Measurements from ENCODE around the gene SLC17A6.

The SLC17A6 gene

GRCh38 chr11:22389526-22390282, 51.5 kb downstream of the SLC17A6 start:
- no peak for DNase-seq (ENCODE audit: low read depth in 1 of 2, low spot score in 1 of 2)

DNA sequence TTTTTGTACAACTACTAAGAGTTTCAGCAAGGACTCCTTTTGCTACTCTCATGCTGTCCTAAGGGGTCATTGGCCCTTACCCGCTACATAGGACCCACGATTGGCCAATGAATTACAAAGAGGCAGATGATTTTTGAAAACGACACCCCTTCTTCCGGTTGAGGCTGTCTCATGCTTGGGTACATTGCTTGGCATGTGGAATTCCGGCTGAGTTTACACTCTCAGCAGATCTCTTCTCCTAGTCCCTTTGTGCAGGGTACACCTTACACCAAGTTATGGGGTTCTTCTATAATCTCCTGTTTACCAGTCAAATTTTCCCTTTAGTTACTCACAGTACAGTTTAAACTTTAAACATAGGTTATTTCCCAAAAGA, 52.1 kb downstream of the SLC17A6 start:
- no peak for DNase-seq (ENCODE audit: low read depth in 1 of 2, low spot score in 1 of 2)

GRCh38 chr11:22392561-22392960, 54.4 kb downstream of the SLC17A6 start:
- DNase-seq (ENCODE audit: low read depth in 1 of 2, low spot score in 1 of 2), result no peak

DNA sequence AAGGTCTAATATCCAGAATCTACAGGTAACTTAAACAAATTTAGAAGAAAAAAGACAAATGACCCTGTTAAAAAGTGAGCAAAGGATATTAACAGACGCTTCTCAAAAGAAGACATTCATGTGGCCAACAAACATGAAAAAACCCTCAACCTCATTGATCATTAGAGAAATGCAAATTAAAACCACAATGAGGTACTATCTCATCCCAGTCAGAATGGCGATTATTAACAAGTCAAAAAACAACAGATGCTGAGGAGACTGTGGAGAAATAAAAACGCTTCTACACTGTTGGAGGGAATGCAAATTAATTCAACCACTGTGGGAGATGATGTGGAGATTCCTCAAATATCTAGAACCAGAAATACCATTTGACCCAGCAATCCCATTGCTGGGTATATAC, 67.2 kb downstream of the SLC17A6 start:
- no peak for DNase-seq (ENCODE audit: low read depth in 1 of 2, low spot score in 1 of 2)

DNA sequence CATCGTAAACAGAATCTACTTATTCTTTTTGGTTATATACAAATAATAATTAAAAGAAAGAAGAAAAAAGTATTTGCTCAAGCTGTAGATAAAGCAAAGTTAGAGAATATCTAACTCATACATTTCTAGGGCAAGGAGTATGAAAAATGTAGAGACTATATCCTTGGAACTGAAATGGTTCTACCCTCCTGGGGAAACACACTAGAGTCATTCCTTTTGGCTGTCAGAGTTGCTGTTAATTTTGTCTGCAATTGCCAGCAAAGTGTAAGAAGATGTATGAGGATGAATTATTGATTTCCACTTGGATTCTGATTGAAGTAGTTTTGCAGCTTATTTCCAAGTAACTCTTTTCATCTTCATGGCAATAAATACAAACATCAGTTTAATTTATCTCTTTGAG, 69.1 kb downstream of the SLC17A6 start:
- DNase-seq (ENCODE audit: low read depth in 1 of 2, low spot score in 1 of 2), result no peak

- no peak for DNase-seq (ENCODE audit: low read depth in 1 of 2, low spot score in 1 of 2)
These were observed 69.7 kb downstream of the SLC17A6 start for GRCh38 chr11:22407921-22408320.

DNA sequence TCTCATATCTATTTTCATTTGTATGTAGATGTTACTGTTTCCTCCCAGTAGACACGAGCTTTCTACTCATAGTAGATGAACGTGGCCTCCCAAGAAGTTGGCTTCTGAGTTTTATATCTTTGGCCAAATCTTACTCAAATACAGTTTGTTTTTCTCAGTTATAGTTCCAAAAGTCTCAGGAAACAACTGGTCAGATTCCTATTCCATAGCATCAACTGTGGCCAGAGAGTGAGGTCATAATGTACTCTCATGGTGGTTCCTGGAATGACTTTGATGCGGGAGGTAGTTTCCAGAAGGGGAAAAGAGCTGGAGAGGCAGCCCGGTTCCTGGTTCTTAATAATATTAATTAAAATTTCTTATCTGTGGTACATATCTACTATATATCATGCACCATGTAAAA, 77.3 kb downstream of the SLC17A6 start:
- DNase-seq (ENCODE audit: low read depth in 1 of 2, low spot score in 1 of 2), result no peak

DNA sequence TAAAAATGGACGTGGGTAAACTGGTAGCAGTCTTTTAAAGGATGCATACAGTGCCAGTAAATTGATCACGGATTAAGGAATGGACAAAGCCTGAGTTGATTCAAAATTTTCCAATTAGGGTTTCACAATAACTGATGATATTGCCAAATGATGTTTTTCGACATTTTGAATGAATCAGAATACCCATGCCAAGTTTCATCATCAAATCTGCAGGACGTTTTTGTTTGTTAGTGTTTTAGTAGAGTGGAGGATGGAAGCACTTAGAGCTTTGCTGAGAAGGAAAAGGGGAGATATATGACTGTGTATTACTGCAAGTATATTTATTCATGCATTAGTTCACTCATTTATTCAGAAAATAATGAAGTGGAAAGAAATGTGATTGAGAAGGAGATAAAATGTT, 78.3 kb downstream of the SLC17A6 start:
- no peak for DNase-seq (ENCODE audit: low read depth in 1 of 2, low spot score in 1 of 2)

- no peak for DNase-seq (ENCODE audit: low read depth in 1 of 2, low spot score in 1 of 2)
These were observed 88.7 kb downstream of the SLC17A6 start for GRCh38 chr11:22426915-22427314.
